IMR-90 (cell line): Measurements from ENCODE around the gene CDKL5. TPM values are rescaled to one million over a fixed set of nuclear protein-coding genes. Genes with fewer than 3 reads are reported as not detected.

Source experiments
- ATAC-seq: fragments of 200-7000 bp; cut with Tn5 transposase; 2 replicates; pipeline ENCODE4 v1.9.1; 2020; ENCODE audit warnings: low read depth, mild to moderate bottlenecking, moderate library complexity
- BruUV-seq: library from RNA; stranded (reverse); fragments of 400-500 nt; replicated peaks from 2 replicates; lab custom pipeline; 2021; lab: Mats Ljungman, UMichigan
- CTCF ChIA-PET: fragments of 300-600 bp; formaldehyde crosslinking; extraction: SDS; loops from one replicate; lab custom pipeline; 2021; ENCODE audit warnings: antibody characterized with exemption; lab: Yijun Ruan, JAX
- POLR2A ChIA-PET: fragments of 300-600 bp; sonication (Branson Sonifier 250); formaldehyde crosslinking; loops from one replicate; lab custom pipeline; 2022; ENCODE audit warnings: antibody characterized with exemption; ENCODE audit not compliant: unreplicated experiment; lab: Charles Lee
- DNase-seq: peaks from one replicate; pipeline ENCODE4 v3.0.0; 2013
- H2AFZ ChIP-seq: replicated peaks from 2 replicates; pipeline ENCODE3; 2013; ENCODE audit warnings: low read length, mild to moderate bottlenecking; ENCODE audit not compliant: poor library complexity
- H2AK5ac ChIP-seq: 2 replicates; pipeline ENCODE4 v1.6.1; 2013; ENCODE audit warnings: low read depth, low read length, inconsistent platforms
- H2AK9ac ChIP-seq: replicated peaks from 2 replicates; pipeline ENCODE3; 2013; ENCODE audit warnings: mild to moderate bottlenecking, low read depth, low read length, moderate library complexity; ENCODE audit not compliant: poor library complexity
- H2BK120ac ChIP-seq: 2 replicates; pipeline ENCODE4 v1.6.1; 2013; ENCODE audit warnings: low read depth, low read length, inconsistent platforms
- H2BK15ac ChIP-seq: 3 replicates; pipeline ENCODE4 v1.6.1; 2013; ENCODE audit warnings: low read depth, low read length, inconsistent platforms
- H2BK20ac ChIP-seq: 2 replicates; pipeline ENCODE4 v1.6.1; 2013; ENCODE audit warnings: low read depth, mild to moderate bottlenecking, inconsistent platforms, low read length, moderate library complexity
- H2BK5ac ChIP-seq: 2 replicates; pipeline ENCODE4 v1.6.1; 2013; ENCODE audit warnings: mild to moderate bottlenecking, low read depth, low read length, inconsistent platforms; ENCODE audit not compliant: poor library complexity, severe bottlenecking
- H3K14ac ChIP-seq: replicated peaks from 2 replicates; pipeline ENCODE4 v1.6.1; 2013; ENCODE audit warnings: low read depth, low read length, inconsistent platforms
- H3K18ac ChIP-seq: 2 replicates; pipeline ENCODE4 v1.6.1; 2013; ENCODE audit warnings: low read depth, low read length, control low read depth
- H3K23ac ChIP-seq: 2 replicates; pipeline ENCODE4 v1.6.1; 2013; ENCODE audit warnings: low read depth, low read length, inconsistent platforms
- H3K27ac ChIP-seq: 2 replicates; pipeline ENCODE4 v1.5.1; 2013; ENCODE audit warnings: mild to moderate bottlenecking, control low read depth, low read length; ENCODE audit not compliant: insufficient read depth
- H3K27me3 ChIP-seq: 2 replicates; pipeline ENCODE4 v1.6.1; 2013; ENCODE audit warnings: low read length; ENCODE audit not compliant: control insufficient read depth, insufficient read depth
- H3K36me3 ChIP-seq: 2 replicates; pipeline ENCODE4 v1.6.1; 2013; ENCODE audit warnings: low read length, mixed read lengths; ENCODE audit not compliant: control insufficient read depth, insufficient read depth
- H3K4ac ChIP-seq: 2 replicates; pipeline ENCODE4 v1.6.1; 2013; ENCODE audit warnings: low read depth, low read length, inconsistent platforms
- H3K4me1 ChIP-seq: 2 replicates; pipeline ENCODE4 v1.6.1; 2013; ENCODE audit warnings: low read length, mixed read lengths; ENCODE audit not compliant: control insufficient read depth, insufficient read depth
- H3K4me2 ChIP-seq: 2 replicates; pipeline ENCODE4 v1.6.1; 2013; ENCODE audit warnings: low read depth, mild to moderate bottlenecking, control low read depth, low read length, moderate library complexity
- H3K4me3 ChIP-seq: 2 replicates; pipeline ENCODE4 v1.5.1; 2013; ENCODE audit warnings: low read depth, mild to moderate bottlenecking, control low read depth, low read length, moderate library complexity; ENCODE audit not compliant: insufficient read depth
- H3K56ac ChIP-seq: 2 replicates; pipeline ENCODE4 v1.6.1; 2013; ENCODE audit warnings: low read length, inconsistent platforms; ENCODE audit not compliant: insufficient read depth; ENCODE audit errors: extremely low read depth
- H3K79me1 ChIP-seq, 2 experiments: 2 replicates each; pipeline ENCODE4 v1.6.1; 2013; ENCODE audit warnings: low read length in 2 of 2, inconsistent platforms in 1 of 2, low read depth in 1 of 2
- H3K9ac ChIP-seq: 2 replicates; pipeline ENCODE4 v1.6.1; 2013; ENCODE audit warnings: low read depth, low read length, control low read depth
- H3K9me1 ChIP-seq: 2 replicates; pipeline ENCODE4 v1.6.1; 2013; ENCODE audit warnings: low read length, inconsistent platforms; ENCODE audit not compliant: insufficient read depth
- H3K9me3 ChIP-seq: 2 replicates; pipeline ENCODE4 v1.6.1; 2013; ENCODE audit warnings: low read length; ENCODE audit not compliant: control insufficient read depth, insufficient read depth
- H4K20me1 ChIP-seq: 2 replicates; pipeline ENCODE4 v1.6.1; 2013; ENCODE audit warnings: low read length, inconsistent platforms; ENCODE audit not compliant: insufficient read depth
- H4K5ac ChIP-seq: 2 replicates; pipeline ENCODE4 v1.6.1; 2013; ENCODE audit warnings: mild to moderate bottlenecking, low read depth, low read length, control low read depth
- H4K8ac ChIP-seq, 2 experiments: 2 replicates each; pipeline ENCODE4 v1.6.1; 2013; ENCODE audit warnings: low read depth in 2 of 2, low read length in 2 of 2, control low read depth in 1 of 2, inconsistent platforms in 1 of 2
- H4K91ac ChIP-seq: 2 replicates; pipeline ENCODE4 v1.6.1; 2013; ENCODE audit warnings: low read depth, low read length, inconsistent platforms; ENCODE audit not compliant: insufficient read depth
- BHLHE40 ChIP-seq: fragments of 150-350 bp; IDR thresholded peaks from 2 replicates; pipeline ENCODE4 v1.6.1; 2016; ENCODE audit warnings: mild to moderate bottlenecking, low read depth, low read length
- CEBPB ChIP-seq: IDR thresholded peaks from 2 replicates; pipeline ENCODE4 v1.6.1; 2012; ENCODE audit warnings: low read depth, low read length, improper control_type of control experiment
- FOS ChIP-seq: fragments of 150-350 bp; IDR thresholded peaks from 2 replicates; pipeline ENCODE4 v1.6.1; 2016; ENCODE audit warnings: low read depth, low read length
- MAFK ChIP-seq: IDR thresholded peaks from 2 replicates; pipeline ENCODE4 v1.6.1; 2012; ENCODE audit warnings: low read depth, low read length, improper control_type of control experiment
- MAZ ChIP-seq: IDR thresholded peaks from 2 replicates; pipeline ENCODE4 v1.6.1; 2012; ENCODE audit warnings: low read depth, mild to moderate bottlenecking, low read length, improper control_type of control experiment, moderate library complexity, borderline replicate concordance
- MXI1 ChIP-seq: IDR thresholded peaks from 2 replicates; pipeline ENCODE4 v1.6.1; 2012; ENCODE audit warnings: low read depth, mild to moderate bottlenecking, low read length, moderate library complexity, borderline replicate concordance
- NFE2L2 ChIP-seq: fragments of 150-350 bp; IDR thresholded peaks from 2 replicates; pipeline ENCODE4 v1.6.1; 2016; ENCODE audit warnings: low read depth, mild to moderate bottlenecking, low read length
- RAD21 ChIP-seq: IDR thresholded peaks from 2 replicates; pipeline ENCODE4 v1.6.1; 2012; ENCODE audit warnings: low read length, improper control_type of control experiment
- RCOR1 ChIP-seq: IDR thresholded peaks from 2 replicates; pipeline ENCODE4 v1.6.1; 2012; ENCODE audit warnings: mild to moderate bottlenecking, low read length, improper control_type of control experiment; ENCODE audit not compliant: insufficient replicate concordance
- SMC3 ChIP-seq: fragments of 150-350 bp; IDR thresholded peaks from 2 replicates; pipeline ENCODE4 v1.6.1; 2016; ENCODE audit warnings: low read depth, mild to moderate bottlenecking, antibody characterized with exemption, low read length, moderate library complexity
- WGBS, 2 experiments: methylation state at CpG; one replicate each; pipeline versions ENCODE4 v1.1.5 to v1.1.7; 2013; ENCODE audit warnings: missing lambda C conversion rate in 2 of 2; ENCODE audit not compliant: insufficient read length in 1 of 2; ENCODE audit errors: extremely low coverage in 2 of 2; 5-methylcytosine and 5-hydroxymethylcytosine counted together
- dilution Hi-C: fragments of 300-500 bp; cut with HindIII; formaldehyde crosslinking; loops from one replicate; pipeline ENCODE4 v1.14.3; 2018; ENCODE audit warnings: low sequenced_read_pairs; ENCODE audit not compliant: unreplicated experiment
- in situ Hi-C: fragments of 300-500 bp; cut with MboI; formaldehyde crosslinking; loops from 3 replicates; pipeline ENCODE4 v1.14.3; 2019; ENCODE audit warnings: low sequenced_read_pairs, inconsistent platforms, mixed read lengths
- intact Hi-C: fragments of 100-400 bp; cut with micrococcal nuclease; formaldehyde crosslinking; loops from 2 replicates; pipeline ENCODE4 v1.10.0; 2022
- polyA plus RNA-seq, 3 experiments: library from polyadenylated mRNA; depleted of rRNA; stranded (reverse); fragments of >200 nt; gene quantifications; 2 replicates each; pipeline ENCODE4 v1.2.3, GENCODE V29; 2012; ENCODE audit warnings: low replicate concordance in 1 of 3
- total RNA-seq: library from RNA; depleted of rRNA; stranded (reverse); fragments of >200 nt; gene quantifications from 2 replicates; pipeline ENCODE4 v1.2.3, GENCODE V29; 2012
- TF ChIP-seq, protein P1 (sequence below): fragments of 150-350 bp; IDR thresholded peaks from 2 replicates; pipeline ENCODE4 v1.6.1; 2017; ENCODE audit warnings: mild to moderate bottlenecking, antibody characterized with exemption, low read length, low read depth
- TF ChIP-seq, protein P2 (sequence below): fragments of 150-350 bp; IDR thresholded peaks from 2 replicates; pipeline ENCODE4 v1.6.1; 2016; ENCODE audit warnings: low read depth, mild to moderate bottlenecking, low read length, moderate library complexity, borderline replicate concordance

Gene CDKL5
- total and polyA plus RNA-seq, 2 of the 4 experiments (the other 2 are of a cell fraction), result 3.5 to 9.7 TPM

DNA sequence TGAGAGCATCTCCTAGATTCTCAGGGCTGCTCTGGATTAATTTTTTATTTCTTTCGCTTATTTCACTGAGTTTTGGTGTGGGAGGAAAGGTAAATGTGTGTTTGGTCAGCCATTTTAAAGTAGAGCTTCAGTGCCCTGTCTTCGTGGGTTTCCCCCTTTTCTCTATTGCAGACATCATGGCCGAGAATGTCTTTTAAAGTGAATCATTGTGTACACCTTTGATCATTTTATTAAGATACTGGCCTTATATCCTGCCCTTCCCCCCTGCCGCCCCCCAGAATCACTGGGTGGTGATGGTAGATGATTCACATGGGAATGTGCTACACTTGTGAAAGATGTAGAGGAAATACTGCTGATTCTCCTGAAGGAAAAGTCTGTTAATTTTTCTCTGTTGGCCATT, 23.8 kb downstream of the CDKL5 start:
- no peaks in the 10 kb centered on the region for H3K9me3 ChIP-seq
- H2AFZ ChIP-seq, result no peak overlapping the region
- dilution Hi-C loops, result no loop called here
- no peak for TF ChIP-seq MXI1
- TF ChIP-seq, protein P1, sequence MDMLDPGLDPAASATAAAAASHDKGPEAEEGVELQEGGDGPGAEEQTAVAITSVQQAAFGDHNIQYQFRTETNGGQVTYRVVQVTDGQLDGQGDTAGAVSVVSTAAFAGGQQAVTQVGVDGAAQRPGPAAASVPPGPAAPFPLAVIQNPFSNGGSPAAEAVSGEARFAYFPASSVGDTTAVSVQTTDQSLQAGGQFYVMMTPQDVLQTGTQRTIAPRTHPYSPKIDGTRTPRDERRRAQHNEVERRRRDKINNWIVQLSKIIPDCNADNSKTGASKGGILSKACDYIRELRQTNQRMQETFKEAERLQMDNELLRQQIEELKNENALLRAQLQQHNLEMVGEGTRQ, result no peak
- no peak for TF ChIP-seq FOS
- no peak for TF ChIP-seq SMC3
- no peak for TF ChIP-seq CEBPB
- no peak for TF ChIP-seq RAD21
- TF ChIP-seq MAFK, result no peak
- TF ChIP-seq, protein P2, sequence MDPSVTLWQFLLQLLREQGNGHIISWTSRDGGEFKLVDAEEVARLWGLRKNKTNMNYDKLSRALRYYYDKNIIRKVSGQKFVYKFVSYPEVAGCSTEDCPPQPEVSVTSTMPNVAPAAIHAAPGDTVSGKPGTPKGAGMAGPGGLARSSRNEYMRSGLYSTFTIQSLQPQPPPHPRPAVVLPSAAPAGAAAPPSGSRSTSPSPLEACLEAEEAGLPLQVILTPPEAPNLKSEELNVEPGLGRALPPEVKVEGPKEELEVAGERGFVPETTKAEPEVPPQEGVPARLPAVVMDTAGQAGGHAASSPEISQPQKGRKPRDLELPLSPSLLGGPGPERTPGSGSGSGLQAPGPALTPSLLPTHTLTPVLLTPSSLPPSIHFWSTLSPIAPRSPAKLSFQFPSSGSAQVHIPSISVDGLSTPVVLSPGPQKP, result no peak
- no peak for TF ChIP-seq BHLHE40
- no peak for TF ChIP-seq NFE2L2
- no peak for TF ChIP-seq MAZ
- no peak for TF ChIP-seq RCOR1
- no peak overlapping the region for H3K56ac ChIP-seq
- ChIA-PET CTCF (no interaction called here), POLR2A (no interaction called here)
- H2BK15ac ChIP-seq, result no peak overlapping the region
- no peak overlapping the region for H3K18ac ChIP-seq
- H3K14ac ChIP-seq, result no peak overlapping the region
- H4K91ac ChIP-seq, result no peak overlapping the region
- H2BK20ac ChIP-seq, result no peak overlapping the region
- H4K20me1 ChIP-seq, result 0 out of 2 replicates have a peak, but pooled peaks cover 3% of the 10 kb centered on the region
- H3K4ac ChIP-seq, result no peak overlapping the region
- no peak overlapping the region for H3K9ac ChIP-seq
- no peak overlapping the region for H2BK120ac ChIP-seq
- no peak overlapping the region for H4K8ac ChIP-seq
- H3K4me1 ChIP-seq, result no peaks in the 10 kb centered on the region
- no peak overlapping the region for H2AK5ac ChIP-seq
- H3K27ac ChIP-seq, result no peak overlapping the region
- H3K4me2 ChIP-seq, result no peak overlapping the region
- intact Hi-C loops, result no loop called here
- in situ Hi-C loops, result no loop called here
- H4K5ac ChIP-seq, result no peak overlapping the region
- WGBS, 2 experiments, result no CpG with 5 or more reads among the region's 4 CpGs
- ATAC-seq, result no peak
- no peaks in the 10 kb centered on the region for H3K36me3 ChIP-seq
- no peak overlapping the region for H3K23ac ChIP-seq
- no peaks in the 10 kb centered on the region for H3K27me3 ChIP-seq
- no peaks in the 10 kb centered on the region; the same call in 1 of the 2 replicates for H3K9me1 ChIP-seq
- H3K4me3 ChIP-seq, result no peak overlapping the region
- H3K79me1 ChIP-seq, result peaks cover 0 to 2% of the 10 kb centered on the region in 2 experiments; a peak in 2 of 4 replicates
- no peak overlapping the region for H2BK5ac ChIP-seq
- H2AK9ac ChIP-seq, result no peak overlapping the region
- no peak for DNase-seq
- BruUV-seq, result no TSS peak
